Right lobe of liver (tissue), 4 donors: ENCODE data around the gene PRDM2.

ENCODE experiments used
- POLR2A ChIP-seq: fragments of 450-650 bp; IDR thresholded peaks from one replicate; pipeline ENCODE4 v1.6.1; 2017; ENCODE audit warnings: antibody characterized with exemption, mild to moderate bottlenecking
- TF ChIP-seq, protein P1 (sequence below), 4 donors: fragments of 200-600 bp in 3 of 4; fragments of 450-650 bp in 1 of 4; IDR thresholded peaks; one replicate each; pipeline versions ENCODE4 v1.5.1 to v1.8.0; 2016 to 2022; ENCODE audit warnings: antibody characterized with exemption in 4 of 4, mild to moderate bottlenecking in 2 of 4
- donor health status: DM: no; HTN: no; CAD: no.
- donor health status: DM: no; HTN: no; CAD: no.
- donor health status: DM: no; HTN: yes; CAD: no.

DNA sequence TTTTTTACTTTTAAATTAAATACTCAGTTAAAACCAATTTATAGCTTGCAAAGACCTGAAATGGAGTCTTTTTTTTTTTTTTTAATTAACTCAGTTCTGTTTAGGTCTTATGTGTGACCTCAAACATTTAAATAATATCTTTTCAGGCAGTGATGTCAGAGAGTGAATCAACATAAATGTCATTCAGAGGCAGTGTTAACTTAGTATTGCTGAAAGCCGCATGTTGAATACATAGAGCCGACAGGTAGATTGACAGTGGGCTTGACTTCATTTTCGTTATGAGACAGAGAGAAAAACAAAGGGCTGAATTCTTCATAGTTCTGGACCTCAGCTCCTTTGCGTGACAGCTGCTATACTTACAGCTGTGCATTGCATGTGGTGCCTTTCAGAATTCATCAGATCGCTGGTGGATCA, 51.5 kb downstream of the PRDM2 start:
- TF ChIP-seq, protein P1, sequence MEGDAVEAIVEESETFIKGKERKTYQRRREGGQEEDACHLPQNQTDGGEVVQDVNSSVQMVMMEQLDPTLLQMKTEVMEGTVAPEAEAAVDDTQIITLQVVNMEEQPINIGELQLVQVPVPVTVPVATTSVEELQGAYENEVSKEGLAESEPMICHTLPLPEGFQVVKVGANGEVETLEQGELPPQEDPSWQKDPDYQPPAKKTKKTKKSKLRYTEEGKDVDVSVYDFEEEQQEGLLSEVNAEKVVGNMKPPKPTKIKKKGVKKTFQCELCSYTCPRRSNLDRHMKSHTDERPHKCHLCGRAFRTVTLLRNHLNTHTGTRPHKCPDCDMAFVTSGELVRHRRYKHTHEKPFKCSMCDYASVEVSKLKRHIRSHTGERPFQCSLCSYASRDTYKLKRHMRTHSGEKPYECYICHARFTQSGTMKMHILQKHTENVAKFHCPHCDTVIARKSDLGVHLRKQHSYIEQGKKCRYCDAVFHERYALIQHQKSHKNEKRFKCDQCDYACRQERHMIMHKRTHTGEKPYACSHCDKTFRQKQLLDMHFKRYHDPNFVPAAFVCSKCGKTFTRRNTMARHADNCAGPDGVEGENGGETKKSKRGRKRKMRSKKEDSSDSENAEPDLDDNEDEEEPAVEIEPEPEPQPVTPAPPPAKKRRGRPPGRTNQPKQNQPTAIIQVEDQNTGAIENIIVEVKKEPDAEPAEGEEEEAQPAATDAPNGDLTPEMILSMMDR (IDR thresholded peaks at IDR 0.05): no peak
- no peak for TF ChIP-seq POLR2A
